GM23338 (cell line): ENCODE measurements around the gene AGBL4.

Source experiments
- CREB1 ChIP-seq: fragments of 250-450 bp; sonication (Bioruptor Pico); IDR thresholded peaks from 2 replicates; pipeline ENCODE4 v1.5.0; 2020; ENCODE audit warnings: low read depth, mild to moderate bottlenecking, moderate library complexity
- EZH2 ChIP-seq: fragments of 200-600 bp; sonication (generic); IDR thresholded peaks from one replicate; pipeline ENCODE4 v1.8.0; 2017; ENCODE audit warnings: antibody characterized with exemption, mild to moderate bottlenecking, low read depth; ENCODE audit not compliant: unreplicated experiment
- EZH2phosphoT487 ChIP-seq: fragments of 200-600 bp; sonication (generic); IDR thresholded peaks from one replicate; pipeline ENCODE4 v1.8.1; 2018; ENCODE audit warnings: antibody characterized with exemption; ENCODE audit not compliant: unreplicated experiment
- POLR2AphosphoS5 ChIP-seq: IDR thresholded peaks from 2 replicates; pipeline ENCODE4 v1.6.1; 2016; ENCODE audit warnings: antibody characterized with exemption, low read depth
- ZNF114 ChIP-seq: fragments of 250-450 bp; sonication (Bioruptor Pico); IDR thresholded peaks from 2 replicates; pipeline ENCODE4 v1.5.0; 2020; ENCODE audit warnings: mild to moderate bottlenecking, moderate library complexity
- ZNF331 ChIP-seq: fragments of 250-450 bp; sonication (Bioruptor Pico); IDR thresholded peaks from 2 replicates; pipeline ENCODE4 v1.5.0; 2020; ENCODE audit warnings: low read depth, mild to moderate bottlenecking, moderate library complexity
- TF ChIP-seq, protein P1 (sequence below), 2 experiments: fragments of 200-600 bp in 1 of 2; sonication (generic) in 1 of 2; conservative IDR thresholded peaks; 2 replicates each; pipeline versions ENCODE4 v1.5.1 to v1.6.1; 2016 to 2017; ENCODE audit warnings: antibody characterized with exemption in 2 of 2, low read depth in 2 of 2, mild to moderate bottlenecking in 2 of 2, moderate library complexity in 1 of 2
- TF ChIP-seq, protein P2 (sequence below): IDR thresholded peaks from one replicate; pipeline ENCODE4 v1.6.1; 2018; ENCODE audit warnings: antibody characterized with exemption; ENCODE audit not compliant: unreplicated experiment
- TF ChIP-seq, protein P3 (sequence below): IDR thresholded peaks from 2 replicates; pipeline ENCODE4 v1.6.1; 2016; ENCODE audit warnings: antibody characterized with exemption

DNA sequence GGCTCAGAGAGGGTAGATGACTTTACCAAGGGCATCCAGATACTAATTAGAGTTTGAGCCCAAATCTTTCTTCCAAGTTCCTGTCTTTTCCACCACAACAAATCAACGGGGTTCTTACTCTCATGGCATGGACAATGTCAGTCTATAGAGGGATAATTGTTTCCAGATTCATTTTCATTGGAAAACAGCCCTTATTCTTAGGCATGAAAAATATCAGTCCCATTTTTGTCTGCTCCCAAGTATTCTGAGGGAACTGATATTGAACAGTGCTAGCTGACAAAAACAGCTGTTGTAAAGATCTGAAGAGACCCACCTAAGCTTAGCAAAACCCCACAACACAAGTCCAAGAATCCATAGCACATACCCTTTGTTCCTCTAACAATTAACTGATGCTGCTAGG is 898.0 kb downstream of the AGBL4 start:
- TF ChIP-seq, protein P1, sequence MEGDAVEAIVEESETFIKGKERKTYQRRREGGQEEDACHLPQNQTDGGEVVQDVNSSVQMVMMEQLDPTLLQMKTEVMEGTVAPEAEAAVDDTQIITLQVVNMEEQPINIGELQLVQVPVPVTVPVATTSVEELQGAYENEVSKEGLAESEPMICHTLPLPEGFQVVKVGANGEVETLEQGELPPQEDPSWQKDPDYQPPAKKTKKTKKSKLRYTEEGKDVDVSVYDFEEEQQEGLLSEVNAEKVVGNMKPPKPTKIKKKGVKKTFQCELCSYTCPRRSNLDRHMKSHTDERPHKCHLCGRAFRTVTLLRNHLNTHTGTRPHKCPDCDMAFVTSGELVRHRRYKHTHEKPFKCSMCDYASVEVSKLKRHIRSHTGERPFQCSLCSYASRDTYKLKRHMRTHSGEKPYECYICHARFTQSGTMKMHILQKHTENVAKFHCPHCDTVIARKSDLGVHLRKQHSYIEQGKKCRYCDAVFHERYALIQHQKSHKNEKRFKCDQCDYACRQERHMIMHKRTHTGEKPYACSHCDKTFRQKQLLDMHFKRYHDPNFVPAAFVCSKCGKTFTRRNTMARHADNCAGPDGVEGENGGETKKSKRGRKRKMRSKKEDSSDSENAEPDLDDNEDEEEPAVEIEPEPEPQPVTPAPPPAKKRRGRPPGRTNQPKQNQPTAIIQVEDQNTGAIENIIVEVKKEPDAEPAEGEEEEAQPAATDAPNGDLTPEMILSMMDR (conservative IDR thresholded peaks at IDR 0.05; ENCODE audit: low read depth in 2 of 2) = no peak
- TF ChIP-seq EZH2 (no peak), CREB1 (CRISPR knock-in tag) (no peak), ZNF114 (CRISPR knock-in tag) (no peak), EZH2phosphoT487 (no peak), POLR2AphosphoS5 (no peak), ZNF331 (CRISPR knock-in tag) (no peak)
- TF ChIP-seq, protein P2, sequence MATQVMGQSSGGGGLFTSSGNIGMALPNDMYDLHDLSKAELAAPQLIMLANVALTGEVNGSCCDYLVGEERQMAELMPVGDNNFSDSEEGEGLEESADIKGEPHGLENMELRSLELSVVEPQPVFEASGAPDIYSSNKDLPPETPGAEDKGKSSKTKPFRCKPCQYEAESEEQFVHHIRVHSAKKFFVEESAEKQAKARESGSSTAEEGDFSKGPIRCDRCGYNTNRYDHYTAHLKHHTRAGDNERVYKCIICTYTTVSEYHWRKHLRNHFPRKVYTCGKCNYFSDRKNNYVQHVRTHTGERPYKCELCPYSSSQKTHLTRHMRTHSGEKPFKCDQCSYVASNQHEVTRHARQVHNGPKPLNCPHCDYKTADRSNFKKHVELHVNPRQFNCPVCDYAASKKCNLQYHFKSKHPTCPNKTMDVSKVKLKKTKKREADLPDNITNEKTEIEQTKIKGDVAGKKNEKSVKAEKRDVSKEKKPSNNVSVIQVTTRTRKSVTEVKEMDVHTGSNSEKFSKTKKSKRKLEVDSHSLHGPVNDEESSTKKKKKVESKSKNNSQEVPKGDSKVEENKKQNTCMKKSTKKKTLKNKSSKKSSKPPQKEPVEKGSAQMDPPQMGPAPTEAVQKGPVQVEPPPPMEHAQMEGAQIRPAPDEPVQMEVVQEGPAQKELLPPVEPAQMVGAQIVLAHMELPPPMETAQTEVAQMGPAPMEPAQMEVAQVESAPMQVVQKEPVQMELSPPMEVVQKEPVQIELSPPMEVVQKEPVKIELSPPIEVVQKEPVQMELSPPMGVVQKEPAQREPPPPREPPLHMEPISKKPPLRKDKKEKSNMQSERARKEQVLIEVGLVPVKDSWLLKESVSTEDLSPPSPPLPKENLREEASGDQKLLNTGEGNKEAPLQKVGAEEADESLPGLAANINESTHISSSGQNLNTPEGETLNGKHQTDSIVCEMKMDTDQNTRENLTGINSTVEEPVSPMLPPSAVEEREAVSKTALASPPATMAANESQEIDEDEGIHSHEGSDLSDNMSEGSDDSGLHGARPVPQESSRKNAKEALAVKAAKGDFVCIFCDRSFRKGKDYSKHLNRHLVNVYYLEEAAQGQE = no peak
- TF ChIP-seq, protein P3, sequence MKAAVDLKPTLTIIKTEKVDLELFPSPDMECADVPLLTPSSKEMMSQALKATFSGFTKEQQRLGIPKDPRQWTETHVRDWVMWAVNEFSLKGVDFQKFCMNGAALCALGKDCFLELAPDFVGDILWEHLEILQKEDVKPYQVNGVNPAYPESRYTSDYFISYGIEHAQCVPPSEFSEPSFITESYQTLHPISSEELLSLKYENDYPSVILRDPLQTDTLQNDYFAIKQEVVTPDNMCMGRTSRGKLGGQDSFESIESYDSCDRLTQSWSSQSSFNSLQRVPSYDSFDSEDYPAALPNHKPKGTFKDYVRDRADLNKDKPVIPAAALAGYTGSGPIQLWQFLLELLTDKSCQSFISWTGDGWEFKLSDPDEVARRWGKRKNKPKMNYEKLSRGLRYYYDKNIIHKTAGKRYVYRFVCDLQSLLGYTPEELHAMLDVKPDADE = no peak
